CD4-positive, CD25-positive, alpha-beta regulatory T cell (primary cell): Measurements from ENCODE around the gene DBP. TPM values are rescaled to one million over a fixed set of nuclear protein-coding genes. Genes with fewer than 3 reads are reported as not detected.
A peak's percentile ranks its signal among the peaks of the same experiment; 100 is the strongest.
"Not testable (repeated sequence)": the region's sequence is repeated elsewhere in the genome, so short reads cannot be mapped to it uniquely, and the experiment has no call there.

ENCODE experiments used
- ATAC-seq, 2 donors: fragments of 150-1000 bp; cut with Tn5 transposase; one replicate each; pipeline ENCODE4 v1.10.0; 2021; ENCODE audit warnings: low read depth in 2 of 2, moderate number of reproducible peaks in 2 of 2, moderate library complexity in 1 of 2
- DNase-seq, 3 donors: peaks; one replicate each; pipeline versions ENCODE4 v3.0.0 to v3.0.0-alpha.2; 2012 to 2022; ENCODE audit warnings: mixed read lengths in 1 of 3
- H3K27ac ChIP-seq: one replicate; pipeline ENCODE4 v1.7.0; 2013; ENCODE audit warnings: mild to moderate bottlenecking, low read length; ENCODE audit not compliant: insufficient read depth, poor library complexity, severe bottlenecking
- H3K27me3 ChIP-seq: one replicate; pipeline ENCODE4 v1.7.0; 2013; ENCODE audit warnings: low read length; ENCODE audit not compliant: control insufficient read depth, insufficient read depth
- H3K36me3 ChIP-seq: one replicate; pipeline ENCODE4 v1.7.0; 2013; ENCODE audit warnings: mild to moderate bottlenecking, low read length, moderate library complexity; ENCODE audit not compliant: control insufficient read depth, insufficient read depth
- H3K4me1 ChIP-seq: 2 replicates; pipeline ENCODE4 v1.7.0; 2013; ENCODE audit warnings: mild to moderate bottlenecking, low read length; ENCODE audit not compliant: insufficient read depth, control insufficient read depth, poor library complexity, severe bottlenecking
- H3K4me3 ChIP-seq: one replicate; pipeline ENCODE4 v1.7.0; 2013; ENCODE audit warnings: low read depth, mild to moderate bottlenecking, low read length, moderate library complexity
- H3K9me3 ChIP-seq, 2 experiments: 1 replicate in 1 of 2; 2 replicates in 1 of 2; pipeline ENCODE4 v1.7.0; 2013; ENCODE audit warnings: low read length in 2 of 2, mild to moderate bottlenecking in 1 of 2, moderate library complexity in 1 of 2; ENCODE audit not compliant: control insufficient read depth in 2 of 2
- H3K27ac Mint-ChIP-seq, 3 donors: one replicate each; pipeline ENCODE4 v1.8.0; 2020 to 2022; ENCODE audit warnings: mild to moderate bottlenecking in 3 of 3, mixed read lengths in 3 of 3, moderate library complexity in 2 of 3
- H3K27me3 Mint-ChIP-seq: one replicate; pipeline ENCODE4 v1.8.0; 2022; ENCODE audit warnings: mild to moderate bottlenecking, mixed read lengths
- H3K36me3 Mint-ChIP-seq: one replicate; pipeline ENCODE4 v1.8.0; 2020; ENCODE audit warnings: mixed read lengths
- H3K4me1 Mint-ChIP-seq, 4 donors: one replicate each; pipeline ENCODE4 v1.8.0; 2020 to 2022; ENCODE audit warnings: mixed read lengths in 4 of 4, mild to moderate bottlenecking in 1 of 4
- H3K4me3 Mint-ChIP-seq, 4 donors: one replicate each; pipeline ENCODE4 v1.8.0; 2020 to 2022; ENCODE audit warnings: mild to moderate bottlenecking in 4 of 4, mixed read lengths in 4 of 4, moderate library complexity in 3 of 4
- H3K9me3 Mint-ChIP-seq, 7 donors: one replicate each; pipeline ENCODE4 v1.8.0; 2020 to 2022; ENCODE audit warnings: mixed read lengths in 7 of 7, mild to moderate bottlenecking in 3 of 7, moderate library complexity in 2 of 7
- polyA plus RNA-seq, 4 donors: library from polyadenylated mRNA; unstranded; fragments of 300-500 nt; fragmentation: Illumina TruSeq; gene quantifications; one replicate each; pipeline ENCODE4 v1.2.3, GENCODE V29; 2021
- total RNA-seq: library from RNA; stranded (reverse); gene quantifications from one replicate; pipeline ENCODE4 v1.2.3, GENCODE V29; 2022

Gene DBP
- total and polyA plus RNA-seq, 5 donors from 2014 or later: 37.7 to 96.6 (median 85.3) TPM

- no peaks in the 10 kb centered on the region for H3K27me3 ChIP-seq
- H3K36me3 Mint-ChIP-seq: peaks cover 11% of the 10 kb centered on the region
- peaks cover 44% of the 10 kb centered on the region for H3K4me1 ChIP-seq
- no peaks in the 10 kb centered on the region for H3K27me3 Mint-ChIP-seq
- H3K9me3 Mint-ChIP-seq: no peaks in the 10 kb centered on the region
- peak overlapping the region; percentile 82 for H3K4me3 ChIP-seq
- H3K27ac Mint-ChIP-seq: peak overlapping the region; percentile 94 to 96 (median 94)
- ATAC-seq (no peak), DNase-seq (no peak)
- H3K27ac ChIP-seq: peak overlapping the region; percentile 95
- H3K4me1 Mint-ChIP-seq: peaks cover 4 to 56% (median 7%) of the 10 kb centered on the region in 4 donors
- H3K9me3 ChIP-seq: no peaks in the 10 kb centered on the region
- peaks cover 38% of the 10 kb centered on the region for H3K36me3 ChIP-seq
- peak overlapping the region in 3 of 4 donors; percentile 82 to 90 (median 87) for H3K4me3 Mint-ChIP-seq
These were observed 3.8 kb downstream of the DBP start for GRCh38 chr19:48633148-48634035.

GRCh38 chr19:48632692-48633147 lies 4.5 kb downstream of the DBP start:
- Histone ChIP-seq H3K9me3 (no peaks in the 10 kb centered on the region), H3K36me3 (peaks cover 38% of the 10 kb centered on the region), H3K27ac (peak overlapping the region; percentile 95), H3K4me3 (no peak overlapping the region), H3K4me1 (peaks cover 40% of the 10 kb centered on the region), H3K27me3 (no peaks in the 10 kb centered on the region)
- Mint-ChIP-seq H3K9me3 (no peaks in the 10 kb centered on the region), H3K4me1 (peaks cover 4 to 50% (median 7%) of the 10 kb centered on the region in 4 donors), H3K4me3 (peak overlapping the region; percentile 46 to 82 (median 58)), H3K27ac (peak overlapping the region in 1 of 3 donors; percentile 94), H3K27me3 (no peaks in the 10 kb centered on the region), H3K36me3 (peaks cover 9% of the 10 kb centered on the region)
- no peak for DNase-seq
- no peak for ATAC-seq

- H3K4me1 ChIP-seq: peaks cover 40% of the 10 kb centered on the region
- H3K27me3 ChIP-seq, H3K4me3 ChIP-seq, ATAC-seq, H3K9me3 ChIP-seq, H3K27me3 Mint-ChIP-seq, H3K27ac ChIP-seq, H3K9me3 Mint-ChIP-seq, DNase-seq, H3K36me3 Mint-ChIP-seq: not testable (repeated sequence)
- peak overlapping the region; percentile 46 to 82 (median 70) for H3K4me3 Mint-ChIP-seq
- peak overlapping the region in 1 of 3 donors; percentile 94 for H3K27ac Mint-ChIP-seq
- peaks cover 38% of the 10 kb centered on the region for H3K36me3 ChIP-seq
- peaks cover 4 to 48% (median 7%) of the 10 kb centered on the region in 4 donors for H3K4me1 Mint-ChIP-seq
These were observed 4.9 kb downstream of the DBP start for GRCh38 chr19:48632286-48632685.

GRCh38 chr19:48631225-48631624 lies 6.0 kb downstream of the DBP start:
- ATAC-seq (no peak), DNase-seq (no peak)
- no peak overlapping the region for H3K27ac ChIP-seq
- H3K4me3 ChIP-seq: no peak overlapping the region
- peaks cover 39% of the 10 kb centered on the region for H3K4me1 ChIP-seq
- no peaks in the 10 kb centered on the region for H3K9me3 ChIP-seq
- no peaks in the 10 kb centered on the region for H3K9me3 Mint-ChIP-seq
- peak overlapping the region in 1 of 3 donors; percentile 60 for H3K27ac Mint-ChIP-seq
- no peaks in the 10 kb centered on the region for H3K27me3 Mint-ChIP-seq
- peaks cover 38% of the 10 kb centered on the region for H3K36me3 ChIP-seq
- H3K4me3 Mint-ChIP-seq: peak overlapping the region in 2 of 4 donors; percentile 28 to 82
- peaks cover 9% of the 10 kb centered on the region for H3K36me3 Mint-ChIP-seq
- peaks cover 4 to 48% (median 8%) of the 10 kb centered on the region in 4 donors for H3K4me1 Mint-ChIP-seq
- no peaks in the 10 kb centered on the region for H3K27me3 ChIP-seq

- peak overlapping the region in 1 of 3 donors; percentile 46 for H3K27ac Mint-ChIP-seq
- ATAC-seq (no peak), DNase-seq (no peak)
- H3K4me3 ChIP-seq: no peak overlapping the region
- no peaks in the 10 kb centered on the region for H3K27me3 ChIP-seq
- H3K27ac ChIP-seq: no peak overlapping the region
- H3K36me3 ChIP-seq: peaks cover 38% of the 10 kb centered on the region
- H3K27me3 Mint-ChIP-seq: no peaks in the 10 kb centered on the region
- peak overlapping the region in 1 of 4 donors; percentile 82 for H3K4me3 Mint-ChIP-seq
- no peaks in the 10 kb centered on the region for H3K9me3 Mint-ChIP-seq
- H3K36me3 Mint-ChIP-seq: peaks cover 9% of the 10 kb centered on the region
- no peaks in the 10 kb centered on the region for H3K9me3 ChIP-seq
- peaks cover 33% of the 10 kb centered on the region for H3K4me1 ChIP-seq
- peaks cover 4 to 46% (median 9%) of the 10 kb centered on the region in 4 donors for H3K4me1 Mint-ChIP-seq
These were observed 6.7 kb downstream of the DBP start for GRCh38 chr19:48630296-48631063.

- Mint-ChIP-seq H3K27ac (peak overlapping the region in 1 of 3 donors; percentile 31), H3K9me3 (no peaks in the 10 kb centered on the region), H3K27me3 (no peaks in the 10 kb centered on the region), H3K36me3 (peaks cover 9% of the 10 kb centered on the region), H3K4me1 (peaks cover 4 to 44% (median 11%) of the 10 kb centered on the region in 4 donors), H3K4me3 (no peak overlapping the region)
- no peak overlapping the region for H3K27ac ChIP-seq
- peaks cover 38% of the 10 kb centered on the region for H3K36me3 ChIP-seq
- no peaks in the 10 kb centered on the region for H3K27me3 ChIP-seq
- H3K9me3 ChIP-seq: no peaks in the 10 kb centered on the region
- ATAC-seq (no peak), DNase-seq (no peak)
- no peak overlapping the region for H3K4me3 ChIP-seq
- H3K4me1 ChIP-seq: peaks cover 27% of the 10 kb centered on the region
These were observed 7.4 kb downstream of the DBP start for GRCh38 chr19:48629599-48630295.

GRCh38 chr19:48629297-48629598 lies 7.9 kb downstream of the DBP start:
- Histone ChIP-seq H3K36me3 (peaks cover 38% of the 10 kb centered on the region), H3K4me1 (peaks cover 27% of the 10 kb centered on the region), H3K9me3 (no peaks in the 10 kb centered on the region), H3K27me3 (no peaks in the 10 kb centered on the region), H3K4me3 (no peak overlapping the region), H3K27ac (no peak overlapping the region)
- Mint-ChIP-seq H3K27ac (no peak overlapping the region), H3K36me3 (peaks cover 9% of the 10 kb centered on the region), H3K4me3 (no peak overlapping the region), H3K9me3 (no peaks in the 10 kb centered on the region), H3K4me1 (peaks cover 3 to 43% (median 12%) of the 10 kb centered on the region in 4 donors), H3K27me3 (no peaks in the 10 kb centered on the region)
- DNase-seq (no peak), ATAC-seq (no peak)
